ENCODE results near the gene ZNF138. TPM values are rescaled to one million over a fixed set of nuclear protein-coding genes. Genes with fewer than 3 reads are reported as not detected.
"Not testable (repeated sequence)": the region's sequence is repeated elsewhere in the genome, so short reads cannot be mapped to it uniquely, and the experiment has no call there.

The ZNF138 gene
- total RNA-seq, 1 donor from 2014 or later, result 5.7 TPM

- H3K4me1 ChIP-seq (ENCODE audit: control insufficient read depth in 3 of 3, insufficient read depth in 3 of 3, low read length in 3 of 3); H3K9me3 ChIP-seq (ENCODE audit: control insufficient read depth in 3 of 3, low read length in 3 of 3); H3K36me3 ChIP-seq (ENCODE audit: control insufficient read depth in 3 of 3, insufficient read depth in 3 of 3, low read length in 3 of 3); H3K4me3 ChIP-seq (ENCODE audit: low read length in 3 of 3); H3K27ac ChIP-seq (ENCODE audit: low read depth, low read length); H3K27me3 ChIP-seq (ENCODE audit: control insufficient read depth in 3 of 3, insufficient read depth in 3 of 3, low read length in 3 of 3); H3K9ac ChIP-seq (ENCODE audit: low read depth in 1 of 3, low read length in 3 of 3): not testable (repeated sequence)
These were observed 69.3 kb downstream of the ZNF138 start for GRCh38 chr7:64863530-64863929.

GRCh38 chr7:64863969-64864368 is 69.7 kb downstream of the ZNF138 start:
- no peaks in the 10 kb centered on the region for H3K4me1 ChIP-seq (ENCODE audit: control insufficient read depth in 3 of 3, insufficient read depth in 3 of 3, low read length in 3 of 3)

GRCh38 chr7:64867863-64868440 is 73.7 kb downstream of the ZNF138 start:
- Histone ChIP-seq H3K27me3 (ENCODE audit: control insufficient read depth in 3 of 3, insufficient read depth in 3 of 3, low read length in 3 of 3) (peaks cover 0 to 3% (median 0%) of the 10 kb centered on the region in 3 donors), H3K27ac (ENCODE audit: low read depth, low read length) (no peak overlapping the region), H3K9ac (ENCODE audit: low read depth in 1 of 3, low read length in 3 of 3) (no peak overlapping the region), H3K4me3 (ENCODE audit: low read length in 3 of 3) (no peak overlapping the region), H3K36me3 (ENCODE audit: control insufficient read depth in 3 of 3, insufficient read depth in 3 of 3, low read length in 3 of 3) (no peaks in the 10 kb centered on the region), H3K4me1 (ENCODE audit: control insufficient read depth in 3 of 3, insufficient read depth in 3 of 3, low read length in 3 of 3) (no peaks in the 10 kb centered on the region), H3K9me3 (ENCODE audit: control insufficient read depth in 3 of 3, low read length in 3 of 3) (no peaks in the 10 kb centered on the region)

More at GRCh38 chr7:64863969-64864368, 69.7 kb downstream of the ZNF138 start:
- H3K27me3 ChIP-seq (ENCODE audit: control insufficient read depth in 3 of 3, insufficient read depth in 3 of 3, low read length in 3 of 3), result peaks cover 0 to 3% (median 0%) of the 10 kb centered on the region in 3 donors
- H3K9ac ChIP-seq (ENCODE audit: low read depth in 1 of 3, low read length in 3 of 3), result no peak overlapping the region
- no peaks in the 10 kb centered on the region for H3K36me3 ChIP-seq (ENCODE audit: control insufficient read depth in 3 of 3, insufficient read depth in 3 of 3, low read length in 3 of 3)
- H3K4me3 ChIP-seq (ENCODE audit: low read length in 3 of 3), result no peak overlapping the region
- H3K27ac ChIP-seq (ENCODE audit: low read depth, low read length), result no peak overlapping the region
- H3K9me3 ChIP-seq (ENCODE audit: control insufficient read depth in 3 of 3, low read length in 3 of 3), result no peaks in the 10 kb centered on the region

- Histone ChIP-seq H3K4me3 (ENCODE audit: low read length in 3 of 3) (no peak overlapping the region), H3K4me1 (ENCODE audit: control insufficient read depth in 3 of 3, insufficient read depth in 3 of 3, low read length in 3 of 3) (no peaks in the 10 kb centered on the region), H3K9ac (ENCODE audit: low read depth in 1 of 3, low read length in 3 of 3) (no peak overlapping the region)
These were observed 74.3 kb downstream of the ZNF138 start for GRCh38 chr7:64868499-64868898.

GRCh38 chr7:64869121-64869725 is 75.0 kb downstream of the ZNF138 start:
- Histone ChIP-seq H3K27ac (ENCODE audit: low read depth, low read length) (no peak overlapping the region), H3K4me3 (ENCODE audit: low read length in 3 of 3) (no peak overlapping the region), H3K27me3 (ENCODE audit: control insufficient read depth in 3 of 3, insufficient read depth in 3 of 3, low read length in 3 of 3) (peaks cover 0 to 3% (median 0%) of the 10 kb centered on the region in 3 donors), H3K9ac (ENCODE audit: low read depth in 1 of 3, low read length in 3 of 3) (no peak overlapping the region), H3K4me1 (ENCODE audit: control insufficient read depth in 3 of 3, insufficient read depth in 3 of 3, low read length in 3 of 3) (no peaks in the 10 kb centered on the region), H3K9me3 (ENCODE audit: control insufficient read depth in 3 of 3, low read length in 3 of 3) (no peaks in the 10 kb centered on the region), H3K36me3 (ENCODE audit: control insufficient read depth in 3 of 3, insufficient read depth in 3 of 3, low read length in 3 of 3) (no peaks in the 10 kb centered on the region)

More at GRCh38 chr7:64868499-64868898, 74.3 kb downstream of the ZNF138 start:
- Histone ChIP-seq H3K36me3 (ENCODE audit: control insufficient read depth in 3 of 3, insufficient read depth in 3 of 3, low read length in 3 of 3) (no peaks in the 10 kb centered on the region), H3K27ac (ENCODE audit: low read depth, low read length) (no peak overlapping the region), H3K9me3 (ENCODE audit: control insufficient read depth in 3 of 3, low read length in 3 of 3) (no peaks in the 10 kb centered on the region), H3K27me3 (ENCODE audit: control insufficient read depth in 3 of 3, insufficient read depth in 3 of 3, low read length in 3 of 3) (peaks cover 0 to 3% (median 0%) of the 10 kb centered on the region in 3 donors)

- Histone ChIP-seq H3K9me3 (ENCODE audit: control insufficient read depth in 3 of 3, low read length in 3 of 3) (no peaks in the 10 kb centered on the region), H3K27me3 (ENCODE audit: control insufficient read depth in 3 of 3, insufficient read depth in 3 of 3, low read length in 3 of 3) (peaks cover 0 to 9% (median 0%) of the 10 kb centered on the region in 3 donors), H3K27ac (ENCODE audit: low read depth, low read length) (no peak overlapping the region), H3K9ac (ENCODE audit: low read depth in 1 of 3, low read length in 3 of 3) (no peak overlapping the region), H3K4me1 (ENCODE audit: control insufficient read depth in 3 of 3, insufficient read depth in 3 of 3, low read length in 3 of 3) (no peaks in the 10 kb centered on the region), H3K4me3 (ENCODE audit: low read length in 3 of 3) (no peak overlapping the region), H3K36me3 (ENCODE audit: control insufficient read depth in 3 of 3, insufficient read depth in 3 of 3, low read length in 3 of 3) (no peaks in the 10 kb centered on the region)
These were observed 75.8 kb downstream of the ZNF138 start for GRCh38 chr7:64869912-64870562.

- no peak overlapping the region for H3K4me3 ChIP-seq (ENCODE audit: low read length in 3 of 3)
- peaks cover 0 to 9% (median 2%) of the 10 kb centered on the region in 3 donors for H3K27me3 ChIP-seq (ENCODE audit: control insufficient read depth in 3 of 3, insufficient read depth in 3 of 3, low read length in 3 of 3)
- no peak overlapping the region for H3K27ac ChIP-seq (ENCODE audit: low read depth, low read length)
- H3K9ac ChIP-seq (ENCODE audit: low read depth in 1 of 3, low read length in 3 of 3), result no peak overlapping the region
- H3K9me3 ChIP-seq (ENCODE audit: control insufficient read depth in 3 of 3, low read length in 3 of 3), result no peaks in the 10 kb centered on the region
- H3K4me1 ChIP-seq (ENCODE audit: control insufficient read depth in 3 of 3, insufficient read depth in 3 of 3, low read length in 3 of 3), result no peaks in the 10 kb centered on the region
- H3K36me3 ChIP-seq (ENCODE audit: control insufficient read depth in 3 of 3, insufficient read depth in 3 of 3, low read length in 3 of 3), result no peaks in the 10 kb centered on the region
These were observed 76.4 kb downstream of the ZNF138 start for GRCh38 chr7:64870656-64871055.

GRCh38 chr7:64871761-64872160 is 77.5 kb downstream of the ZNF138 start:
- H3K9ac ChIP-seq (ENCODE audit: low read depth in 1 of 3, low read length in 3 of 3), result no peak overlapping the region
- no peaks in the 10 kb centered on the region for H3K36me3 ChIP-seq (ENCODE audit: control insufficient read depth in 3 of 3, insufficient read depth in 3 of 3, low read length in 3 of 3)
- H3K9me3 ChIP-seq (ENCODE audit: control insufficient read depth in 3 of 3, low read length in 3 of 3), result no peaks in the 10 kb centered on the region
- peaks cover 0 to 10% (median 6%) of the 10 kb centered on the region in 3 donors for H3K27me3 ChIP-seq (ENCODE audit: control insufficient read depth in 3 of 3, insufficient read depth in 3 of 3, low read length in 3 of 3)
- no peak overlapping the region for H3K4me3 ChIP-seq (ENCODE audit: low read length in 3 of 3)
- H3K4me1 ChIP-seq (ENCODE audit: control insufficient read depth in 3 of 3, insufficient read depth in 3 of 3, low read length in 3 of 3), result peaks cover 0 to under 1% (median 0%) of the 10 kb centered on the region in 3 donors
- no peak overlapping the region for H3K27ac ChIP-seq (ENCODE audit: low read depth, low read length)

GRCh38 chr7:64872351-64873154 is 78.3 kb downstream of the ZNF138 start:
- Histone ChIP-seq H3K27me3 (ENCODE audit: control insufficient read depth in 3 of 3, insufficient read depth in 3 of 3, low read length in 3 of 3) (peaks cover 0 to 17% (median 6%) of the 10 kb centered on the region in 3 donors), H3K4me1 (ENCODE audit: control insufficient read depth in 3 of 3, insufficient read depth in 3 of 3, low read length in 3 of 3) (peaks cover 0 to 6% (median 6%) of the 10 kb centered on the region in 3 donors), H3K36me3 (ENCODE audit: control insufficient read depth in 3 of 3, insufficient read depth in 3 of 3, low read length in 3 of 3) (no peaks in the 10 kb centered on the region), H3K9ac (ENCODE audit: low read depth in 1 of 3, low read length in 3 of 3) (no peak overlapping the region), H3K9me3 (ENCODE audit: control insufficient read depth in 3 of 3, low read length in 3 of 3) (no peaks in the 10 kb centered on the region), H3K4me3 (ENCODE audit: low read length in 3 of 3) (no peak overlapping the region), H3K27ac (ENCODE audit: low read depth, low read length) (no peak overlapping the region)
